IMR-90 (cell line): ENCODE measurements around the gene VDAC1. TPM values are rescaled to one million over a fixed set of nuclear protein-coding genes. Genes with fewer than 3 reads are reported as not detected.

Source experiments
- ATAC-seq: fragments of 200-7000 bp; cut with Tn5 transposase; 2 replicates; pipeline ENCODE4 v1.9.1; 2020; ENCODE audit warnings: low read depth, mild to moderate bottlenecking, moderate library complexity
- BruUV-seq: library from RNA; stranded (reverse); fragments of 400-500 nt; replicated peaks from 2 replicates; lab custom pipeline; 2021; lab: Mats Ljungman, UMichigan
- CTCF ChIA-PET: fragments of 300-600 bp; formaldehyde crosslinking; extraction: SDS; loops from one replicate; lab custom pipeline; 2021; ENCODE audit warnings: antibody characterized with exemption; lab: Yijun Ruan, JAX
- POLR2A ChIA-PET: fragments of 300-600 bp; sonication (Branson Sonifier 250); formaldehyde crosslinking; loops from one replicate; lab custom pipeline; 2022; ENCODE audit warnings: antibody characterized with exemption; ENCODE audit not compliant: unreplicated experiment; lab: Charles Lee
- DNase-seq: peaks from one replicate; pipeline ENCODE4 v3.0.0; 2013
- H2AFZ ChIP-seq: replicated peaks from 2 replicates; pipeline ENCODE3; 2013; ENCODE audit warnings: low read length, mild to moderate bottlenecking; ENCODE audit not compliant: poor library complexity
- H2AK5ac ChIP-seq: 2 replicates; pipeline ENCODE4 v1.6.1; 2013; ENCODE audit warnings: low read depth, low read length, inconsistent platforms
- H2AK9ac ChIP-seq: replicated peaks from 2 replicates; pipeline ENCODE3; 2013; ENCODE audit warnings: mild to moderate bottlenecking, low read depth, low read length, moderate library complexity; ENCODE audit not compliant: poor library complexity
- H2BK120ac ChIP-seq: 2 replicates; pipeline ENCODE4 v1.6.1; 2013; ENCODE audit warnings: low read depth, low read length, inconsistent platforms
- H2BK15ac ChIP-seq: 3 replicates; pipeline ENCODE4 v1.6.1; 2013; ENCODE audit warnings: low read depth, low read length, inconsistent platforms
- H2BK20ac ChIP-seq: 2 replicates; pipeline ENCODE4 v1.6.1; 2013; ENCODE audit warnings: low read depth, mild to moderate bottlenecking, inconsistent platforms, low read length, moderate library complexity
- H2BK5ac ChIP-seq: 2 replicates; pipeline ENCODE4 v1.6.1; 2013; ENCODE audit warnings: mild to moderate bottlenecking, low read depth, low read length, inconsistent platforms; ENCODE audit not compliant: poor library complexity, severe bottlenecking
- H3K14ac ChIP-seq: replicated peaks from 2 replicates; pipeline ENCODE4 v1.6.1; 2013; ENCODE audit warnings: low read depth, low read length, inconsistent platforms
- H3K18ac ChIP-seq: 2 replicates; pipeline ENCODE4 v1.6.1; 2013; ENCODE audit warnings: low read depth, low read length, control low read depth
- H3K23ac ChIP-seq: 2 replicates; pipeline ENCODE4 v1.6.1; 2013; ENCODE audit warnings: low read depth, low read length, inconsistent platforms
- H3K27ac ChIP-seq: 2 replicates; pipeline ENCODE4 v1.5.1; 2013; ENCODE audit warnings: mild to moderate bottlenecking, control low read depth, low read length; ENCODE audit not compliant: insufficient read depth
- H3K27me3 ChIP-seq: 2 replicates; pipeline ENCODE4 v1.6.1; 2013; ENCODE audit warnings: low read length; ENCODE audit not compliant: control insufficient read depth, insufficient read depth
- H3K36me3 ChIP-seq: 2 replicates; pipeline ENCODE4 v1.6.1; 2013; ENCODE audit warnings: low read length, mixed read lengths; ENCODE audit not compliant: control insufficient read depth, insufficient read depth
- H3K4ac ChIP-seq: 2 replicates; pipeline ENCODE4 v1.6.1; 2013; ENCODE audit warnings: low read depth, low read length, inconsistent platforms
- H3K4me1 ChIP-seq: 2 replicates; pipeline ENCODE4 v1.6.1; 2013; ENCODE audit warnings: low read length, mixed read lengths; ENCODE audit not compliant: control insufficient read depth, insufficient read depth
- H3K4me2 ChIP-seq: 2 replicates; pipeline ENCODE4 v1.6.1; 2013; ENCODE audit warnings: low read depth, mild to moderate bottlenecking, control low read depth, low read length, moderate library complexity
- H3K4me3 ChIP-seq: 2 replicates; pipeline ENCODE4 v1.5.1; 2013; ENCODE audit warnings: low read depth, mild to moderate bottlenecking, control low read depth, low read length, moderate library complexity; ENCODE audit not compliant: insufficient read depth
- H3K56ac ChIP-seq: 2 replicates; pipeline ENCODE4 v1.6.1; 2013; ENCODE audit warnings: low read length, inconsistent platforms; ENCODE audit not compliant: insufficient read depth; ENCODE audit errors: extremely low read depth
- H3K79me1 ChIP-seq, 2 experiments: 2 replicates each; pipeline ENCODE4 v1.6.1; 2013; ENCODE audit warnings: low read length in 2 of 2, inconsistent platforms in 1 of 2, low read depth in 1 of 2
- H3K9ac ChIP-seq: 2 replicates; pipeline ENCODE4 v1.6.1; 2013; ENCODE audit warnings: low read depth, low read length, control low read depth
- H3K9me1 ChIP-seq: 2 replicates; pipeline ENCODE4 v1.6.1; 2013; ENCODE audit warnings: low read length, inconsistent platforms; ENCODE audit not compliant: insufficient read depth
- H3K9me3 ChIP-seq: 2 replicates; pipeline ENCODE4 v1.6.1; 2013; ENCODE audit warnings: low read length; ENCODE audit not compliant: control insufficient read depth, insufficient read depth
- H4K20me1 ChIP-seq: 2 replicates; pipeline ENCODE4 v1.6.1; 2013; ENCODE audit warnings: low read length, inconsistent platforms; ENCODE audit not compliant: insufficient read depth
- H4K5ac ChIP-seq: 2 replicates; pipeline ENCODE4 v1.6.1; 2013; ENCODE audit warnings: mild to moderate bottlenecking, low read depth, low read length, control low read depth
- H4K8ac ChIP-seq, 2 experiments: 2 replicates each; pipeline ENCODE4 v1.6.1; 2013; ENCODE audit warnings: low read depth in 2 of 2, low read length in 2 of 2, control low read depth in 1 of 2, inconsistent platforms in 1 of 2
- H4K91ac ChIP-seq: 2 replicates; pipeline ENCODE4 v1.6.1; 2013; ENCODE audit warnings: low read depth, low read length, inconsistent platforms; ENCODE audit not compliant: insufficient read depth
- BHLHE40 ChIP-seq: fragments of 150-350 bp; IDR thresholded peaks from 2 replicates; pipeline ENCODE4 v1.6.1; 2016; ENCODE audit warnings: mild to moderate bottlenecking, low read depth, low read length
- CHD1 ChIP-seq: IDR thresholded peaks from 2 replicates; pipeline ENCODE4 v1.6.1; 2012; ENCODE audit warnings: low read depth, low read length, improper control_type of control experiment
- CTCF ChIP-seq: conservative IDR thresholded peaks from 2 replicates; pipeline ENCODE4 v1.5.1; 2012; ENCODE audit warnings: mild to moderate bottlenecking, low read depth, low read length, improper control_type of control experiment
- ELK1 ChIP-seq: fragments of 150-350 bp; IDR thresholded peaks from 2 replicates; pipeline ENCODE4 v1.6.1; 2016; ENCODE audit warnings: low read depth, mild to moderate bottlenecking, low read length, moderate library complexity, borderline replicate concordance
- FOS ChIP-seq: fragments of 150-350 bp; IDR thresholded peaks from 2 replicates; pipeline ENCODE4 v1.6.1; 2016; ENCODE audit warnings: low read depth, low read length
- MAZ ChIP-seq: IDR thresholded peaks from 2 replicates; pipeline ENCODE4 v1.6.1; 2012; ENCODE audit warnings: low read depth, mild to moderate bottlenecking, low read length, improper control_type of control experiment, moderate library complexity, borderline replicate concordance
- MXI1 ChIP-seq: IDR thresholded peaks from 2 replicates; pipeline ENCODE4 v1.6.1; 2012; ENCODE audit warnings: low read depth, mild to moderate bottlenecking, low read length, moderate library complexity, borderline replicate concordance
- NFE2L2 ChIP-seq: fragments of 150-350 bp; IDR thresholded peaks from 2 replicates; pipeline ENCODE4 v1.6.1; 2016; ENCODE audit warnings: low read depth, mild to moderate bottlenecking, low read length
- RAD21 ChIP-seq: IDR thresholded peaks from 2 replicates; pipeline ENCODE4 v1.6.1; 2012; ENCODE audit warnings: low read length, improper control_type of control experiment
- USF2 ChIP-seq: fragments of 150-350 bp; IDR thresholded peaks from 2 replicates; pipeline ENCODE4 v1.6.1; 2017; ENCODE audit warnings: mild to moderate bottlenecking, antibody characterized with exemption, low read length, low read depth
- WGBS, 2 experiments: methylation state at CpG; one replicate each; pipeline versions ENCODE4 v1.1.5 to v1.1.7; 2013; ENCODE audit warnings: missing lambda C conversion rate in 2 of 2; ENCODE audit not compliant: insufficient read length in 1 of 2; ENCODE audit errors: extremely low coverage in 2 of 2; 5-methylcytosine and 5-hydroxymethylcytosine counted together
- dilution Hi-C: fragments of 300-500 bp; cut with HindIII; formaldehyde crosslinking; loops from one replicate; pipeline ENCODE4 v1.14.3; 2018; ENCODE audit warnings: low sequenced_read_pairs; ENCODE audit not compliant: unreplicated experiment
- in situ Hi-C: fragments of 300-500 bp; cut with MboI; formaldehyde crosslinking; loops from 3 replicates; pipeline ENCODE4 v1.14.3; 2019; ENCODE audit warnings: low sequenced_read_pairs, inconsistent platforms, mixed read lengths
- intact Hi-C: fragments of 100-400 bp; cut with micrococcal nuclease; formaldehyde crosslinking; loops from 2 replicates; pipeline ENCODE4 v1.10.0; 2022
- polyA plus RNA-seq, 3 experiments: library from polyadenylated mRNA; depleted of rRNA; stranded (reverse); fragments of >200 nt; gene quantifications; 2 replicates each; pipeline ENCODE4 v1.2.3, GENCODE V29; 2012; ENCODE audit warnings: low replicate concordance in 1 of 3
- total RNA-seq: library from RNA; depleted of rRNA; stranded (reverse); fragments of >200 nt; gene quantifications from 2 replicates; pipeline ENCODE4 v1.2.3, GENCODE V29; 2012

Gene VDAC1
- total and polyA plus RNA-seq, 2 of the 4 experiments (the other 2 are of a cell fraction) = 289 to 365 TPM

GRCh38 chr5:133966090-133966489, 38.7 kb downstream of the VDAC1 start:
- DNase-seq (no peak), ATAC-seq (no peak)
- Histone ChIP-seq H3K18ac (no peak overlapping the region), H3K4me1 (peaks cover 14% of the 10 kb centered on the region), H2BK120ac (no peak overlapping the region), H3K9me1 (no peaks in the 10 kb centered on the region), H4K8ac (no peak overlapping the region), H4K5ac (no peak overlapping the region), H3K9me3 (peaks cover 2% of the 10 kb centered on the region; the same call in 1 of the 2 replicates), H3K14ac (no peak overlapping the region), H3K9ac (no peak overlapping the region), H3K4ac (no peak overlapping the region), H3K56ac (no peak overlapping the region), H2BK15ac (no peak overlapping the region), H3K79me1 (peaks cover 20 to 48% of the 10 kb centered on the region in 2 experiments), H4K91ac (no peak overlapping the region), H3K27ac (no peak overlapping the region), H3K36me3 (no peaks in the 10 kb centered on the region), H3K4me2 (no peak overlapping the region), H3K4me3 (no peak overlapping the region), H2AK5ac (no peak overlapping the region), H4K20me1 (peaks cover 20% of the 10 kb centered on the region; the same call in 1 of the 2 replicates), H3K23ac (no peak overlapping the region), H2BK5ac (no peak overlapping the region), H2BK20ac (no peak overlapping the region), H2AK9ac (no peak overlapping the region), H2AFZ (no peak overlapping the region), H3K27me3 (no peaks in the 10 kb centered on the region)
- no TSS peak for BruUV-seq
- WGBS, 2 experiments = 96% methylated on average over 9 of the region's 10 CpGs; no CpG with 5 or more reads in 1 of the 2 experiments
- POLR2A ChIA-PET = no interaction called here
- intact Hi-C loops = no loop called here
- dilution Hi-C loops = no loop called here
- in situ Hi-C loops = no loop called here
- CTCF ChIA-PET = no interaction called here
- TF ChIP-seq NFE2L2 (no peak), CTCF (no peak), RAD21 (no peak), MXI1 (no peak), USF2 (no peak), ELK1 (no peak), CHD1 (no peak), BHLHE40 (no peak), MAZ (no peak), FOS (no peak)
